Ramos (cell line): ENCODE data around the gene LRRC23.
"Not testable (repeated sequence)": the region's sequence is repeated elsewhere in the genome, so short reads cannot be mapped to it uniquely, and the experiment has no call there.

Experiments used
- in situ Hi-C: fragments of 300-500 bp; cut with MboI; formaldehyde crosslinking; loops from one replicate; pipeline ENCODE4 v1.14.3; 2022; ENCODE audit warnings: low sequenced_read_pairs; ENCODE audit not compliant: unreplicated experiment

The LRRC23 gene

DNA sequence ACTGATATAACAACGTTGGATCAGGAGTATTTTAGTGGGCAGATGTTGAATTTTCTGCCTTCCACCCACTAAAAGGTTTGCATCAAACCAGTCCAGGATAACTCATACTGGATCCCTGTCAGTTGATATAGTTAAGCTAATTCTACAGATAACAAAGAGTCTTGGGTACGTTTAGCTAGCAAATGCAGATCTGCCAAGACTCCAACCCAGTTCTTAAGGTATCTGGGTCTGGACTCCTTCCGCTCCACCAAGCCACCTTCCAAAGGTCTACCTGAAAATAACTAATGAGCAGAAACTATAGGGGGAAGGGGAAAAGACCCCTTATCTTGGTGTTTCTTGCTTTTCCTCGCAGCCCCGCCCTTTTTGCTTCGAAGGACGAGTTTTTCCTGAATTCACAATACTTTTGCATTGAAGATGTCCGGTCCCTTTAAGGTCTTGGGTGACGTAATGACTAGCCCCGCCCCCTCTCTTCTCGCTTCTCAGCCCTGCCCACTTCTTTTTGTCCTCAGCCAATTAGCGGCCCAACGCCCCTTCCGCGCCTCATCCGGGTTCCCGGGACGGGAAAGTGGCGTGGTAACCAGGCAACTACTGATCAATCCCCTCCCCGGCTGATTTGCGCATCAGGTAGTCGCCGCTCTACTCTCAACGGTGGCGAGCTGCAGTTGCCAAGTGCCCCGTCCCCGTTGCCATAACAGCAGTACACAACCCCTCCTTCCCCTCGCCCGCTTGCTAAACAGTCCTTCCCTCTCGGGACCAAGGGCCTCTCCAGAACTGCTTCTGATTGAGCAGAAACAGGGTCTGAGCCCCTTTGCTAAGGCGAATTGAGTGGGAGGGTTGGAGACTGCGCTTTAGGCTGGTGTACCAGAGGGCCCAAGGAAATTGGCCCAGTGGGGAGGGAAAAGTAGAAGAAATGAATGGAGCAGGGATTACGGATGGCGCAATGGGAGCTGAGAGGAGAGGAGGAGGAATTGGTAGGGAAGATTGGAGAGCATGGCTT lies at the start of gene LRRC23:
LRRC23 (plus strand) TSS at position 543 of the 997 bp plus-strand sequence. CDS start 812 bp downstream, outside the sequence.
- in situ Hi-C loops, result no loop called here

GRCh38 chr12:6855322-6855721 lies 49.3 kb upstream of the LRRC23 start:
- in situ Hi-C loops, result no loop called here

- in situ Hi-C loops, result no loop called here
Measured at GRCh38 chr12:6858799-6859198, 45.8 kb upstream of the LRRC23 start.

- in situ Hi-C loops, result no loop called here
Measured at GRCh38 chr12:6860116-6860515, 44.5 kb upstream of the LRRC23 start.

- in situ Hi-C loops, result no loop called here
Measured at GRCh38 chr12:6860942-6861341, 43.7 kb upstream of the LRRC23 start.

DNA sequence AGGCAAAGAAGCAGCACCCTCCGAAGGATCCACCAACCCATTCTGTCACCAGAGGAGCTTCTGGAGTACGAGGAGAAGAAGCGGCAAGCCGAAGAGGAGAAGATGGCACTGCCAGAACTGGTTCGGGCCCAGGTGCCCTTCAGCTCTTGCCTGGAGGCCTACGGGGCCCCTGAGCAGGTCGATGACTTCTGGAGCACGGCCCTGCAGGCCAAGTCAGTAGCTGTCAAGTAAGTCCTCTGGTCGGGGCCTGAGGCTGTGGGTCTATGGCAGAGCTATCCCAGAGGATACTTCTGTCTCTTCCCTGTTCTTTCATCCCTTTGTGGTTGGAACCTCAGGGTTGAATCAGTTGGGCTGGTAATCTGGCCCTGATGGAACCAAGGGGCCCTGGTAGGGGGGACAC lies 43.2 kb upstream of the LRRC23 start:
- in situ Hi-C loops, result no loop called here

DNA sequence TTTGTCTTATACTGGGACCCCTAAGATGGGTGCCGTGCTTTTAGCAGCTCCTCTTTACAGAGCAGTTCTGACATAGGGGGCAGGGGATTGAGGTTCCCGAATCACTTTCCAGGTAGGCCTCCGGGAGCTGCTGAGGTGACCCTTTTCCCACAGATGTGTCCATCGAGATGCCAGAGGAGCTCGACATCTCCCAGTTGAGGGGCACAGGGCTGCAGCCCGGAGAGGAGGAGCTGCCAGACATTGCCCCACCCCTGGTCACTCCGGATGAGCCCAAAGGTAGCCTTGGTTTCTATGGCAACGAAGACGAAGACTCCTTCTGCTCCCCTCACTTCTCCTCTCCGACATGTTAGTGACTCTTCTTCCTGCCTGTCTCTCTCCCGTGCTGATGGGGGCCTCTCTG lies 41.6 kb upstream of the LRRC23 start:
- in situ Hi-C loops, result no loop called here

GRCh38 chr12:6863586-6864321 lies 40.9 kb upstream of the LRRC23 start:
- in situ Hi-C loops, result no loop called here

DNA sequence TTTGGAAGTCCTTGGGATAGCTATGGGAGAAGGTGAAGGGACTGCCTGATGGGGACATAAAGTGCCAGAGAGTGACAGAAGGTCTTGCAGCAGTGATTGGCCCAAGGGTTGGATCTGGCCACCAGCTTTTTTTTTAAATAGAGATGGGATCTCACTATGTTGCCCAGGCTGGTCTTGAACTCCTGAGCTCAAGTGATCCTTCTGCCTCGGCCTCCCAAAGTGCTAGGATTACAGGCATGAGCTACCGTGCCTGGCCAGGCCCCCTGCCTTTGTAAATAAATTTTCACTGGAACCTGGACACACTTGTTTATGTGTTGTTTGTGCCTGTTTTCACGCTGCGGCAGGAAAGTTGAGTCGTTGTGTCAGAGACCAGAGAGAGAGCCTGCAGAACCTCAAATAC lies 39.3 kb upstream of the LRRC23 start:
- in situ Hi-C loops, result not testable (repeated sequence)

GRCh38 chr12:6866163-6866919 lies 38.3 kb upstream of the LRRC23 start:
- in situ Hi-C loops, result no loop called here

DNA sequence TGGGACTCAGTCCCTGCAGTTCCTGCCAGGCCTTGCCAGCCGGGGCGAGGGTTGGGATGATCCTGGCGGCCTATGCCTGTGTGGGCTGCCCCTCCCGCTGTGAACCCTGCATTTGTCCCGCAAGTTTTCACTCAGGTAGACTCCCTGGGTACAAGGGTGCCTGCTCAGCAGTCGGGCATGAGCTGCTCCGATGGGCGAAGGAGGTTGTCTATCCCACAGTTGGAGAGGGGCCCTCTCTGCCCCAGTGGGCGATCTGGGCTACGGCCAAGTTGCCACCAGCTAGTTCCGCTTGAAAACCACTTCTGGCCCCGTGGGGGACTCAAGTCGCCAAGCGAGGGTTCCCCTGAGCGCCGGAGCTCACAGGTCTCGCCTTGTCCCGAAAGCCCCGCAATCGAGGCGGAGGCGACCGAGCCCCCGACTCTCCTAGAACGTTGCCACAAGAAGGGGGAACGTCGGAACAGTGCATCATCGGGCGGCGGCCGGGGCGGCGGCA lies 37.7 kb upstream of the LRRC23 start:
- in situ Hi-C loops, result no loop called here

DNA sequence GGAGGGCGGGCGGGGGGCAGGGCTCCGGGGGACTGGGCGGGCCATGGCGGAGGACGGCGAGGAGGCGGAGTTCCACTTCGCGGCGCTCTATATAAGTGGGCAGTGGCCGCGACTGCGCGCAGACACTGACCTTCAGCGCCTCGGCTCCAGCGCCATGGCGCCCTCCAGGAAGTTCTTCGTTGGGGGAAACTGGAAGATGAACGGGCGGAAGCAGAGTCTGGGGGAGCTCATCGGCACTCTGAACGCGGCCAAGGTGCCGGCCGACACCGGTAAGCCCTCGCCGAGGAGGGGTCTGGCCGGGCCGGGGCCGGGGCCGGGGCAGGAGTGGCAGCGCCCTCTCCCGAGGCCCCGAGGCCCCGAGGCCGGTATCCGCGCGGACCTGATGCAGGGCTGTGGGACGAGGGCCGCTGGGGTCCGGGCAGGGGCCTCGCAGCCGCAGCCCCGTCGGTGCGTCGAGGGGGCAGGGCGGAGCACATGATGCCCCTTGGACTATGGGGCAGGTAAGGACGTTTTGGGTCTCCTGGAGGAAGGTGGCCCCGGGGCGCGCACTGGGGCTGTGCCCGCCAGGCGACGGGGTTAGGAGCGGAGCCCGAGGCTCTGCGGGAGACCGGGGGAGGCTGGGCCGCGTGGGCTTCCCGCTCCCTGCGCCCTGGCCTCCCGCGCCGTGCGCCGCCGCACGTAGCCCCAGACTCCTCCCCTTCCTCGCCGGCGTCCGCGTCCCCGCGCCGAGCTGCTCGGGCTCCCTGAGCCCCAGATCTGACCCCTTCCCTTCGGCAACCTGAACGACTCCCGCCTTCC lies 37.0 kb upstream of the LRRC23 start, which contains the start of gene TPI1:
TPI1 (plus strand) TSS at position 119 of the 798 bp plus-strand sequence; CDS start at position 155, 36 bp downstream.
- in situ Hi-C loops, result no loop called here

GRCh38 chr12:6868211-6869048 lies 36.2 kb upstream of the LRRC23 start:
- in situ Hi-C loops, result no loop called here

DNA sequence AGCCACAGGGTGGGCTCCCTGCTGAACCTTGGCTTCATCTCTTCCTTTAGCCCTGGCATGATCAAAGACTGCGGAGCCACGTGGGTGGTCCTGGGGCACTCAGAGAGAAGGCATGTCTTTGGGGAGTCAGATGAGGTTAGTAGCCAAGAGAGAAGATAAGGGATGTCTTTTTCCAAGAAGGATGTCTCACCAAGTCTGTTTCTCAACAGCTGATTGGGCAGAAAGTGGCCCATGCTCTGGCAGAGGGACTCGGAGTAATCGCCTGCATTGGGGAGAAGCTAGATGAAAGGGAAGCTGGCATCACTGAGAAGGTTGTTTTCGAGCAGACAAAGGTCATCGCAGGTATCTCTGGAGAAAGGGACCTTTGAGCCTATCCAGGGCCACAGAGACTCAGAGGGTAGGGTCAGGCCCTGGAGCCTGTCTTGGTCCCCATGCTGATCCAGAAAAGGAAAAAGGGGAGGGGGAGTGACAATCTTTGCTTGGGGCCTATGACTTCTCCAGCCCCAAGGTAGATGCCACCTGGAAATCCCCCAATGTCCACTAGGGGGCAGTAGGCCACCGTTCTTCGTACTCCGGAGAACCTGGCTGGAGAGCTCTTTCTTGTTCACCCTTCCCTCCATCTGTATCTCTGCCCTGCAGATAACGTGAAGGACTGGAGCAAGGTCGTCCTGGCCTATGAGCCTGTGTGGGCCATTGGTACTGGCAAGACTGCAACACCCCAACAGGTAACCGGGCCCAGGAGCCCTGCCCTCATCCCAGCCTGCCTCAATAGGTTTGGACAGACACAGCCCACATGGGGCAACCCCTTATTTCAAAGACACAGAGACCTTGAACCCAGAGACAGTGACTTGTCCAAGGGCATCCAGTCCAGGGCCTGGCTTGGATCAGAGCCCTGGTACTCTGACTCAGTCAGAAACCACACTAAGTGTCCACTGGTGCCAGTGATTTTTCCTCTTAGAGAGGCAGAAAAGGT lies 35.3 kb upstream of the LRRC23 start:
- in situ Hi-C loops, result no loop called here

DNA sequence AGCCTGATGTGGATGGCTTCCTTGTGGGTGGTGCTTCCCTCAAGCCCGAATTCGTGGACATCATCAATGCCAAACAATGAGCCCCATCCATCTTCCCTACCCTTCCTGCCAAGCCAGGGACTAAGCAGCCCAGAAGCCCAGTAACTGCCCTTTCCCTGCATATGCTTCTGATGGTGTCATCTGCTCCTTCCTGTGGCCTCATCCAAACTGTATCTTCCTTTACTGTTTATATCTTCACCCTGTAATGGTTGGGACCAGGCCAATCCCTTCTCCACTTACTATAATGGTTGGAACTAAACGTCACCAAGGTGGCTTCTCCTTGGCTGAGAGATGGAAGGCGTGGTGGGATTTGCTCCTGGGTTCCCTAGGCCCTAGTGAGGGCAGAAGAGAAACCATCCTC lies 34.3 kb upstream of the LRRC23 start:
- in situ Hi-C loops, result not testable (repeated sequence)

DNA sequence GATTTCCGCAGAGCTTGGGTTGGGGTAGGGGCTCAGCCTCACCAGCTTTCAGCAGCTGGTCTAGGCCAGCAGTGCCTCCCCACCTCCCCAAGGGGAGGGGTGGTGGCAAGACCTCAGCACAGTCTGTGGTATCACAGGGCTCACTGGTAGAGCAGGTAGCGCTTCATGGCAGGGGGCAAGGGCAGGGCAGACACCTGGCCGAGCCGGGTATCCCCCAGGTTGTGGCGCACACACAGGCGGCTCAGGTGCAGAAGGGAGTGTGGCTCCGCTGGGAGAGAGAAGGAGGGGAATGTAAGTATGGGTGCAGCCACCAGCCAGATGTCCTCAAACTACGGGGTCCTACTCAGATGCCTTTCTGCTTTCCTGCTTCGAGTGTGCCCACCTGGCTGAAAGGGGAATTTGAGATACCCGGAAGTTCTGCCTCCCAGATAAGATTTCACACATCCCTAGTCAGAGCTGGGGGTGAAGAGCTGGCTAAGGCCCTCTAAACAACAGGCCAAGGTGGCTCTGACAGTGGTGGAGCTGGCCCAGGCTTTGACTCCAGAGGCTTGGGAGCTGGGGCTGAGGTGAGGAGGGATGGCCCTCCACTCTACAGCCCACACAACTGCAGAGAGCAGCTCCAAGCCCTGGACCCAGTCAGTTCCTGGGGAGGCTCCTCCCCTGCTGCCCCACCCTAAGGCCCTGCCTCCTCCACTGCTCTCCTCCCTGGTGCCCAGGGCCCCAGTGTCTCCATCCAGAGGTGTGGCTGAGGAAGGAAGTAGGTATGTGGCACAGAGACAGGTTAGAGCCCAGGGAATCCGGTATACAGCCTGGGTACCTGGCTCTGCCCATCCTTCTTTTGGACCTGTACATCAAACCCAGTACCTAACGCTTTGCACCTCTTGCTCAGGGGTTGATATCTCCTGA lies 33.3 kb upstream of the LRRC23 start:
- in situ Hi-C loops, result no loop called here
